GM18511 (cell line): ENCODE results near the gene KCNK10.

Experiments
- ATAC-seq: cut with Tn5 transposase; IDR thresholded peaks from one replicate; pipeline ENCODE4 v1.9.1; 2021; ENCODE audit warnings: mild to moderate bottlenecking, moderate library complexity; ENCODE audit not compliant: unreplicated experiment

KCNK10 gene

DNA sequence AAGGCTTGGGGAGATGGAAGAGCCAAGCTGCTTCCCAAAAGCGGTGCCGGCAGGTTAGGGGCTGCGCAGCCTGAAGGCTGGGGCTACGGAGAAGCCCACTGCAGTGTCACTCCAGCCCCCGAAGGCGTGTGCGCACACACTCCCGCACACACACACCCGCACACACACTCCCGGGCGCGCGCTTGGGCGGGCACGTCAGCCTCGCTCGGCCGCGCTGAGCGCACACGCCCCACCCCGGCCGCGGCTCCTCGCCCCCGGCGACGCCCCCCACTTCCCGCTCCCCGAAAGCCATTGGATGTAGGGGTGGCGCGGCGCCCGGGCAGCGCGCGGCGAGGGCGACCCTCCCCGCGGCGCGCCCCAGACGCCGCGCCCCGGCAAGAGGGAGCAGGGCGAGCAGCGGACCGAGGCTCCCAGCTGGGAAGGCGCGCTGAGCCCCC, at the start of gene KCNK10:
KCNK10 (minus strand) TSS at position 184 of the 437 bp plus-strand sequence. CDS start 471 bp downstream, outside the sequence.
- peak; percentile 36 for ATAC-seq

- no peak for ATAC-seq
Observed at GRCh38 chr14:88369496-88369895, 46.4 kb upstream of the KCNK10 start.

- no peak for ATAC-seq
Observed at GRCh38 chr14:88364710-88365413, 41.8 kb upstream of the KCNK10 start.

DNA sequence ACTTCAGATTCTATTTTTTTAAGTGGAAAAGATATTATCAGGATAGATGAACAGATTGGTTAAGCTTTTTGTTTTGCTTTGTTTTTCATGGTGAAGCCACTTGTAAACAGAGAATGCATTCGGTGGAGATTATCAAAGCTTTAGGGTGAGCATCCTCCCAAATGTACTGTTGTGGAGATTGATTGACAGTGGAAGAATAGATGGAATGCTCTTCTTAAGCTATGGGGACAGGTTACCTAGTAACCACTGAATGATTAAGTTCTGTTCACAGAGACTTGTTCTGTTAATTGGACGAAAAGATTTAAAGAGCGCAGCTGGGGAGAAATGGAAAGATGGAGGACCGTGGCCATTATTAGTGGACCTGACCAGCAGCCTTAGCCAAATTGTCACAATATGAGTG, 40.6 kb upstream of the KCNK10 start:
- no peak for ATAC-seq

DNA sequence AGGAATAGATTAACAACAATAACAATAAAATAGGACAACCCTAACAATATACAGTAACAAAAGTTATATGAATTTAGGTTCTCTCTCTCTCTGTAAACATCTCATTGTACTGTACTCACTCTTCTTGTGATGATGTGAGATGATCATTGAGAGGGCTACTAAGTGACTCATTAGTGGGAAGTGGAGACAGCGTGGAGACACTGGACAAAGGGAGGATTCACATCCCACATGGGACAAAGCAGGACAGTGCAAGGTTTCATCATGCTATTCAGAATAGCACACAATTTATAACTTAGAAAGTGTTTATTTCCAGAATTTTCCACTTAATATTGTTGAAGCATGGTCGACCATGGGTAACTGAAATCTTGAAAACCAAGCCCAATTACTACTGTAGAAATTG, 36.4 kb upstream of the KCNK10 start:
- no peak for ATAC-seq

DNA sequence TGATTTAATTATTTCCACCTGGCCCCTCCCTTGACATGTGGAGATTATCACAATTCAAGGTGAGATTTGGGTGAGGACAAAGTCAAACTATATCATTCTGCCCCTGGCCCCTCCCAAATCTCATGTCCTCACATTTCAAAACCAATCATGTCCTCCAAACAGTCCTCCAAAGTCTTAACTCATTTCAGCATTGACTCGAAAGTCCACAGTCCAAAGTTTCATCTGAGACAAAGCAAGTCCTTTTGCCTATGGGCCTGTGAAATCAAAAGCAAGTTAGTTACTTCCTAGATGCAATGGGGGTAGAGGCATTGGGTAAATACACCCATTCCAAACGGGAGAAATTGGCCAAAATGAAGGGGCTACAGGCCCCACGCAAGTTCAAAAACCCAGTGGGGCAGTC, 31.3 kb upstream of the KCNK10 start:
- ATAC-seq = no peak

DNA sequence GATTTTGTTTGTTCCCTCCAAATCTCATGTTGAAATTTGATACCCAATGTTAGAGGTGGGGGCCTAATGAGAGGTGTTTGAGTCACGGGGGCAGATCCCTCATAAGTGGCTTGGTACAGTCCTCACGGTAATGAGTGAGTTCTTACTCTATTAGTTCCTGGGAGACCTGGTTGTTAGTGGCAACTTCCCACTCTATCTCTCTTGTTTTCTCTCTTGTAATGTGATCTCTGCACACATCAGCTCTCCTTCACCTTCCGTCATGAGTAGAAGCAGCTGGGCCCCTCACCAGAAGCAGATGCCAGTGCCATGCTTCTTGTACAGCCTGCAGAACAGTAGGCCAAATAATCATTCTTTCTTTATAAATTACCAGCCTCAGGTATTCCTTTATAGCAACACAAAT, 29.6 kb upstream of the KCNK10 start:
- no peak for ATAC-seq

DNA sequence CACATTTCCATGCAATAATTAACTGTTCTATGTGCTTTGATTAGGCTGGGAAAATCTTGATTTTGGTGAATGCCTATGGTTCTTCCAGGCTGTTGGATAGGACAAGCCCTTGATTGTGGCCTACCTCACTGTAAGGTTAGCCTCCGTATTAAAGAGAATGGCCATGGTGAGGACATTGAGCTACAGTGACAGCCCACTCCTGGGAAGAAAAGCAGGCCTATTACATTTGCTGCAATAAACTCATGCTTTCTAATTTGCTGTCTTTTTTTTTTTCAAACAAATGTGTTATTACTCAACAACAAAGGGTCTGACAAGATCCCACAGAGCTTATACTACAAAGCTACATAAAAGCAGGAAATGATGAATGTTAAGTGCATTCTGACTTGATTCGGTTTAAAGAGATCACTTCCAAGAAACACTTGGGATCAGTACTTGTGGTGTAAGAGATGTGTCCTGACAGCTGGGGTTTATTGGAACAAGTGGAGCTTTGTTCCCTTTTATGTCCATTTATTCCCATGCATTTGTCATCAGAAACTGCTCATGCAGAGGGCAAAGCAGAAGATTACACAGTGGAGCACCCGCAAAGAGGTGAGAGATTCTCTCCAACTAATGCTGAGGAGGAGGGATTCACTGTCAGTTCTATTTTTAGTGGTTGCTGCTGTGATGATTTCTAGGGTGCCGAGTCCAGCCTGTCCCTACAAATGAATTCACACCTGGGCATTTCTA, 29.1 kb upstream of the KCNK10 start:
- no peak for ATAC-seq

GRCh38 chr14:88348546-88348945, 25.5 kb upstream of the KCNK10 start:
- no peak for ATAC-seq

GRCh38 chr14:88346048-88346639, 23.1 kb upstream of the KCNK10 start:
- no peak for ATAC-seq

DNA sequence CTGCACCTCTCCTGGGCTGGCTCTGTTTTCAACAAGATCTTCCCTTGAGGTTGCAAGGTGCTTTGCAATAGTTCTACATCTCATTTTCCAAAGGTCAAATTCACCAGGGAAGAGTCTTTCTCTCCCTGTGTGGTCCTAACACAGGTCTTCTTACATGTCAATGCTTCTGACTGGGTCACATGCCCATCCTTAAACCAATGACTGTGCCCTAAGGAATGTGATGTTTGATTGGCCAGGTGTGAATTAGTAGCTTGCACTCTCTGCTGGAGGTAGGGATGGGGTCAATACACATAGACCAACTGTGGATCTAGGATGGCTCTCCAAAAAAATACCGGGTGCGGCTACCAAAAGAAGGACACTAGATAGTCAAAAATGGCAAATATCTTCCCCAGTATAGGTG, 19.9 kb upstream of the KCNK10 start:
- ATAC-seq = no peak

DNA sequence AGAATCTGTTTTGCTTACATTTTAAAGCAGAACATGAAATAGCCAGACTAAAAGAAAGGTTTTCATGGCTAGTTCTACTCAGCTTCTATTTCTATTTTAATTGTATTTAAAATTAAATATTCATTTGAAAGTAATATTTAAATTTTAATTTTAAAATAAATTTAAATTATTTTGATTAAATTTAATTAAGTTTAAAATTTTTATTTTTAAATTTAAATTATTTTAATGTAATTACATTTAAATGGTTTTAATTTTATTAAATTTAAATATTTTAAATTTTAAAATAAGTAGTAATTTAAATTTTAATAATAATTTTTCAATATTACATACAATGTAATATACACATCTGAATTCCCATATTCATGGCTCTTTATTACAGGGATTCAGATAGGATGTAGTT, 17.3 kb upstream of the KCNK10 start:
- no peak for ATAC-seq

DNA sequence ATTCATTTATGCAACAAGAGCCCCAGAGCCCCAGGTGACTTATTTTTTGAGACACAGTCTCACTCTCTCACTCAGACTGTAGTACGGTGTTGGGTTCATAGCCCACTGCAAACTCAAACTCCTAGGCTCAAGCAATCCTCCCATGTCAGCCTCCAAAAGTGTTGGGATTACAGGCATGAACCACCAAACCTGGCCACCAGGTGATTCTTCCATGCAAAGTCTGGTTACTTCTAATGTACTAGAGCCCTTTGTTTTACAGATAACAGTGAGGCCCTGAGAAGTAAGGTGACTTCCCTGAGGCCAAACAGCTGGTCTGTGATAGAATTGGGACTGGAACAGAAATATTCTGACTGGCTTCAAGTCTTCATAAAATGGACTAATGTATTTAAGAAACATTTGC, 10.0 kb upstream of the KCNK10 start:
- ATAC-seq = no peak

GRCh38 chr14:88327497-88327896, 4.4 kb upstream of the KCNK10 start:
- no peak for ATAC-seq

DNA sequence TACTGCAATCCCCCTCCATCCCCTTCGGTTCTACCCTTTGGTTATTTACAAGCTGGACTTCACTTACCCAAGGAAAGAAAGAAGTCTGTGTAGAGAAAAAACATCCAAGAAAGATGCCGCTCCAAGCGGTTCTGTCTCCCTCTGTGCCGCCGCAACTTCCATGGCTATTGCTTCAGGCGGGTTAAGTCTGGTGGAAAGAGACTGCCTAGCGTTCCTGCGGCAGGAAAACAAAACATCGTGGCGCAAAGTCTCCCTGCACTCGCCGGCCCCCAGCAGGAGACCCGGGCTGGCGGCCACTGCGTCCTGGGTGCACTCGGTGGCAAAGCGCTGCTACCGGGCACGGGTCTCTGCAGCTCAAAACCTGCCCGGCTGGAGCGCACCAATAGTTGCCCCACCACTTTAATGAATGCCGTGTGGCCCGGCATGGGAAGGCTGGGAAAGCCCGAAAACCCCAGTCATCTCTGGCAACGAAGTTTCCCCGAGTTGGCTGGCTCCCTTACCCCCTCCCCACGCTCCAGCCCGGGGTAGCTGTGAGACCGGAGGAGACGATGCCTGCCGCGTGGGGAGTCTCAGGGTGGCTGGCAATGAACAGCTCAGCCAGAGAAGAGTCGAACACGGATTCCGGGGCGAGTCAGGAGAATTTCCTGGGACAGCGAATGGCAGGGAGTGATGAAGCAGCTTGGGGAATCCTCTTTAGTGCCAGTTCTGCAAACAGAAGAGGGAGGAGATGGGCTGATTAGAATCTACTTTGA, 3.5 kb upstream of the KCNK10 start:
- ATAC-seq = no peak

- ATAC-seq = no peak
Observed at GRCh38 chr14:88325883-88326282, 2.8 kb upstream of the KCNK10 start.

DNA sequence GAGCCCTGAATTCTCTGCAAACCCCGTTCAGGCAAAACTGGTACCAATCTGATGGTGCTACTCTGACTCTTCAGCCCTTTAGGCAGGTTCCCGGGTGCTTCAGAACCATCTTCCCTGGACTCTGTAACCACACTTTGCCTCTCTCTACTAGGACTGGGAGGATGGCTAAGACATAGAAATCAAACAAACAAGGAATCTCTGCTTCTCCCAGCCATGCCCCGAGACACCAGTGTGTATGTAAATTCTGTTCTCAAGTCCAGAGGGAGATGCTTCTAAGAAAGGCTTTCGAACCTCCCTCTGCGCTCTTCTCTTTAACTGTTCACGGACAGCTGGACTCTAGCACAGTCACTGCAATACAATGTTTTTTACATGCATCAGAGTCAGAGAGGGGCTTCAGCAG, 1.9 kb upstream of the KCNK10 start:
- ATAC-seq = no peak

DNA sequence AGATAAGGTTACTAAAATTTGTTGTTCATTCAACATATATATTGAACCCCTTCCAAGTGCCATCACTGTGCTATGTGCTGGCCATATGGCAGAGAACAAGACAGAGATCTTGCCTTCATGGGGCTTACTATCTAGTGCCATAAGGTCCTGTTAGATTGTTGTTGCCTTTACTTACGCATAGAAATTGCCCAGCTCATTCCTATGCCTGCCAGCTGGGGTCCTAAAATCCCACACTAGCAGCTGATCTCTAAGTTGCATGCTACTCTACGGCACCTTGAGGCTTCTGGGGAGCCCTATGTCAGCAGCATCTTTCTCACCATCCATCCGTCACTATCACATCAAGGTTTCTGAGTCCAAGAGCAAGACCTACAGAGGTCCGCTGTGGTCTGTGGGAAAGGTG, 1.4 kb upstream of the KCNK10 start:
- no peak for ATAC-seq

GRCh38 chr14:88323523-88324199, 592 bp upstream of the KCNK10 start:
- ATAC-seq = peak; percentile 93

DNA sequence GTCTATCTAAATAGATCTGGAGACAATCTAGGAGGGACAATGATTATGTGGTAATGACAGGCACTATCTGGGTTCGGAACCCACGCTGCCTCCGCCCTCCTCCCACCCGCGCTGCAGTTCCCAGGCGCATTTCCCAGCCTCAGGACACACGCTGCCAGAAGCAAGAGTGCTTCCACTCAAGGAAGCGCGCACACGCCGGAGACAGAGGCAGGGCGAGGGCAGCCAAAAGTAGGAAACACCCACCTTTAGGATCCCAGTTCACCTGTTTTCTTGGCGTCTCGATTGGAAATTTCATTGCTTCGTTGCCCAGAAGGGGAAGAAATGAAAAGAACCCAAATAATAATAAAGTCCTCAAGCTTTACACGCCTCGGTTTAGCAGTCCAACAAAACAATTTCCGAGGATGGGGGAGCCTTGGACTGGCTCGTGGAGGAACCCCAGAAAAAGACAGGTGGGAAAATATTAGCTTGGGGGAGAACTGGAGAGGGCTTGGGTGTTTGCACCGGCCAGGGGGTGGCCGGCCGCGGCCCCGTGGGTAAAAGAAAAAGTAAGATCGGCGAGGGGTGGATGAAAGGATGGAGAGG, 474 bp downstream of the KCNK10 start:
- no peak for ATAC-seq
